GM12878 (cell line): ENCODE data around the gene DAAM1. TPM values are rescaled to one million over a fixed set of nuclear protein-coding genes. Genes with fewer than 3 reads are reported as not detected.

Source experiments
- BACH1 ChIP-seq: fragments of 450-650 bp; IDR thresholded peaks from 2 replicates; pipeline ENCODE4 v1.6.1; 2017; ENCODE audit warnings: mild to moderate bottlenecking, borderline replicate concordance
- BMI1 ChIP-seq: fragments of 450-650 bp; IDR thresholded peaks from 2 replicates; pipeline ENCODE4 v1.6.1; 2016; ENCODE audit warnings: mild to moderate bottlenecking, moderate library complexity, borderline replicate concordance
- CREB1 ChIP-seq: IDR thresholded peaks from 2 replicates; pipeline ENCODE4 v1.6.1; 2012; ENCODE audit warnings: low read depth, mild to moderate bottlenecking, inconsistent platforms
- DPF2 ChIP-seq: fragments of 450-650 bp; IDR thresholded peaks from 2 replicates; pipeline ENCODE4 v1.6.1; 2017; ENCODE audit warnings: mild to moderate bottlenecking
- EZH2 ChIP-seq: IDR thresholded peaks from 2 replicates; pipeline ENCODE4 v1.6.1; 2012; ENCODE audit warnings: low read depth, mild to moderate bottlenecking, control low read depth, inconsistent platforms, low read length, borderline replicate concordance; ENCODE audit not compliant: control insufficient read depth
- FOXK2 ChIP-seq: fragments of 450-650 bp; IDR thresholded peaks from 2 replicates; pipeline ENCODE4 v1.6.1; 2017; ENCODE audit warnings: mild to moderate bottlenecking, moderate library complexity
- HDGF ChIP-seq: fragments of 450-650 bp; IDR thresholded peaks from 2 replicates; pipeline ENCODE4 v1.6.1; 2016; ENCODE audit warnings: antibody characterized with exemption
- JUND ChIP-seq: IDR thresholded peaks from 2 replicates; pipeline ENCODE4 v1.6.1; 2012; ENCODE audit warnings: low read depth, mild to moderate bottlenecking, low read length, improper control_type of control experiment, moderate library complexity
- PBX3 ChIP-seq: IDR thresholded peaks from 2 replicates; pipeline ENCODE4 v1.6.1; 2011; ENCODE audit warnings: mild to moderate bottlenecking, low read depth, low read length, moderate library complexity; ENCODE audit not compliant: insufficient replicate concordance
- POLR2A ChIP-seq: IDR thresholded peaks from 2 replicates; pipeline ENCODE4 v1.6.1; 2011; ENCODE audit warnings: low read depth, mild to moderate bottlenecking, low read length
- POU2F2 ChIP-seq: IDR thresholded peaks from 3 replicates; pipeline ENCODE4 v1.6.1; 2011; ENCODE audit warnings: low read depth, mild to moderate bottlenecking, low read length, borderline replicate concordance
- RB1 ChIP-seq: fragments of 450-650 bp; formaldehyde crosslinking; IDR thresholded peaks from 2 replicates; pipeline ENCODE4 v1.6.1; 2017; ENCODE audit warnings: mild to moderate bottlenecking, borderline replicate concordance
- RELA ChIP-seq: fragments of 450-650 bp; IDR thresholded peaks from 2 replicates; pipeline ENCODE4 v1.8.0; 2014; ENCODE audit warnings: borderline replicate concordance; ENCODE audit not compliant: partially characterized antibody
- REST ChIP-seq: IDR thresholded peaks from 2 replicates; pipeline ENCODE4 v1.6.1; 2012; ENCODE audit warnings: mild to moderate bottlenecking, low read depth, low read length
- SMAD5 ChIP-seq: IDR thresholded peaks from 2 replicates; pipeline ENCODE4 v1.6.1; 2016; ENCODE audit warnings: antibody characterized with exemption, low read depth
- SREBF1 ChIP-seq: IDR thresholded peaks from 2 replicates; pipeline ENCODE4 v1.6.1; 2012; ENCODE audit warnings: mild to moderate bottlenecking, low read length
- SREBF2 ChIP-seq: IDR thresholded peaks from 2 replicates; pipeline ENCODE4 v1.6.1; 2012; ENCODE audit warnings: mild to moderate bottlenecking, low read length
- STAT1 ChIP-seq: fragments of 450-650 bp; conservative IDR thresholded peaks from 2 replicates; pipeline ENCODE4 v1.6.1; 2014; ENCODE audit warnings: antibody characterized with exemption, mild to moderate bottlenecking
- SUZ12 ChIP-seq: fragments of 200-600 bp; sonication (generic); IDR thresholded peaks from one replicate; pipeline ENCODE4 v1.6.1; 2018; ENCODE audit warnings: antibody characterized with exemption, mild to moderate bottlenecking; ENCODE audit not compliant: unreplicated experiment
- TAF1 ChIP-seq: IDR thresholded peaks from 2 replicates; pipeline ENCODE4 v1.6.1; 2011; ENCODE audit warnings: mild to moderate bottlenecking, low read depth, low read length, borderline replicate concordance
- TBL1XR1 ChIP-seq: IDR thresholded peaks from 2 replicates; pipeline ENCODE4 v1.6.1; 2012; ENCODE audit warnings: low read depth, low read length, improper control_type of control experiment
- YY1 ChIP-seq: IDR thresholded peaks from 2 replicates; pipeline ENCODE4 v1.6.1; 2011; ENCODE audit warnings: low read depth, mild to moderate bottlenecking, low read length
- ZNF217 ChIP-seq: fragments of 450-650 bp; IDR thresholded peaks from 2 replicates; pipeline ENCODE4 v1.6.1; 2017; ENCODE audit warnings: antibody characterized with exemption, mild to moderate bottlenecking
- polyA plus RNA-seq, 11 experiments: library from polyadenylated mRNA; depleted of rRNA in 4 of 11; unstranded in 6 of 11; stranded (reverse) in 5 of 11; fragments of >200 nt; fragmentation: Nextera tagmentation in 4 of 11; fragmentation: Illumina TruSeq in 1 of 11; extraction: Ambion mirVana in 4 of 11; extraction: Trizol in 1 of 11; gene quantifications; 1 replicate in 1 of 11; 2 replicates in 10 of 11; pipeline versions ENCODE4 v1.2.1 to v1.2.3, GENCODE V29; 2011 to 2016; ENCODE audit warnings: inconsistent platforms in 2 of 11, missing spikeins in 2 of 11, low read depth in 1 of 11
- total RNA-seq, 4 experiments: library from RNA; depleted of rRNA in 3 of 4; stranded (reverse); fragments of >200 nt in 3 of 4; fragmentation: Illumina TruSeq in 1 of 4; extraction: Trizol in 1 of 4; gene quantifications; 2 replicates each; pipeline versions ENCODE4 v1.2.1 to v1.2.3, GENCODE V29; 2013 to 2021
- TF ChIP-seq, protein P1 (sequence below): fragments of 450-650 bp; conservative IDR thresholded peaks from 2 replicates; pipeline ENCODE4 v1.6.1; 2017; ENCODE audit warnings: mild to moderate bottlenecking, moderate library complexity
- TF ChIP-seq, protein P2 (sequence below), 3 experiments: IDR thresholded peaks in 2 of 3; conservative IDR thresholded peaks in 1 of 3; 2 replicates each; pipeline ENCODE4 v1.5.1; 2011; ENCODE audit warnings: low read depth in 3 of 3, low read length in 3 of 3, mild to moderate bottlenecking in 3 of 3, control low read depth in 2 of 3, moderate library complexity in 2 of 3, inconsistent platforms in 1 of 3, mixed read lengths in 1 of 3; ENCODE audit not compliant: control insufficient read depth in 2 of 3, insufficient read depth in 1 of 3; ENCODE audit errors: extremely low read depth in 1 of 3

DAAM1 gene
- total and polyA plus RNA-seq, 10 of the 15 experiments (the other 5 are each of a cell fraction or from before 2014, with no cell fraction given): 13.8 to 32.4 (median 24.2) TPM

DNA sequence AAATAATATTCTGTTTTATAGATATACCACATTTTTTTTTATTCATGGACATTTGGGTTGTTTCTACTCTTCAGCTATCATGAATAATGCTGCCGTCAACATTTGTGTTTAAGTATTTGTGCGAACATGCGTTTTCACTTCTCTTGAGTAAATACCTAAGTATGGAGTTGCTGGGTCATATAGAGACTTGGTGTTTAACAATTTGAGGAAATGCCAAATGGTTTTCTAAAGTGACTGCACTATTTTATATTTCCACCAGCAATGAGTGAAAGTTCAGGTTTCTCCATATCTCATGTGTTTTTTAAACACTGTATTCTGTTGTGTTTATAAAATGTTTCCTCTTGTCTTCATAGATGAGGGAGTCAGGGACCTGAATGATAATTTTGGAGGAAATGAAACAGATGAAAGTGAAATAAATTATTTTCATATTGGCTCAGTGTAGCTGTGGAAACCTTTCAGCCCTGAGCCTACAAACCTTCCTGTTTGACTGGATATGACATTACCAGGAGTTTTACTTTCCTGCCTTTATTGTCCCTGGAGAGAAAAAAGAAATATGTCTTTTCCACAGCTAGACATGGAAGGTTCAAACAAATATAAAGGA lies 26.3 kb downstream of the DAAM1 start (continued):
- TF ChIP-seq REST (no peak), PBX3 (no peak), CREB1 (no peak), ZNF217 (0 out of 2 replicates have a peak, but pooled peaks have one; percentile 23), STAT1 (no peak), RELA (no peak), SUZ12 (no peak), YY1 (no peak), EZH2 (no peak), SREBF2 (no peak), BACH1 (no peak), HDGF (no peak), POLR2A (no peak), DPF2 (no peak), RB1 (no peak), FOXK2 (no peak), SMAD5 (no peak), BMI1 (no peak), POU2F2 (no peak), SREBF1 (no peak), TBL1XR1 (no peak), JUND (no peak), TAF1 (no peak)
- TF ChIP-seq, protein P1, sequence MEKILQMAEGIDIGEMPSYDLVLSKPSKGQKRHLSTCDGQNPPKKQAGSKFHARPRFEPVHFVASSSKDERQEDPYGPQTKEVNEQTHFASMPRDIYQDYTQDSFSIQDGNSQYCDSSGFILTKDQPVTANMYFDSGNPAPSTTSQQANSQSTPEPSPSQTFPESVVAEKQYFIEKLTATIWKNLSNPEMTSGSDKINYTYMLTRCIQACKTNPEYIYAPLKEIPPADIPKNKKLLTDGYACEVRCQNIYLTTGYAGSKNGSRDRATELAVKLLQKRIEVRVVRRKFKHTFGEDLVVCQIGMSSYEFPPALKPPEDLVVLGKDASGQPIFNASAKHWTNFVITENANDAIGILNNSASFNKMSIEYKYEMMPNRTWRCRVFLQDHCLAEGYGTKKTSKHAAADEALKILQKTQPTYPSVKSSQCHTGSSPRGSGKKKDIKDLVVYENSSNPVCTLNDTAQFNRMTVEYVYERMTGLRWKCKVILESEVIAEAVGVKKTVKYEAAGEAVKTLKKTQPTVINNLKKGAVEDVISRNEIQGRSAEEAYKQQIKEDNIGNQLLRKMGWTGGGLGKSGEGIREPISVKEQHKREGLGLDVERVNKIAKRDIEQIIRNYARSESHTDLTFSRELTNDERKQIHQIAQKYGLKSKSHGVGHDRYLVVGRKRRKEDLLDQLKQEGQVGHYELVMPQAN: no peak
- TF ChIP-seq, protein P2, sequence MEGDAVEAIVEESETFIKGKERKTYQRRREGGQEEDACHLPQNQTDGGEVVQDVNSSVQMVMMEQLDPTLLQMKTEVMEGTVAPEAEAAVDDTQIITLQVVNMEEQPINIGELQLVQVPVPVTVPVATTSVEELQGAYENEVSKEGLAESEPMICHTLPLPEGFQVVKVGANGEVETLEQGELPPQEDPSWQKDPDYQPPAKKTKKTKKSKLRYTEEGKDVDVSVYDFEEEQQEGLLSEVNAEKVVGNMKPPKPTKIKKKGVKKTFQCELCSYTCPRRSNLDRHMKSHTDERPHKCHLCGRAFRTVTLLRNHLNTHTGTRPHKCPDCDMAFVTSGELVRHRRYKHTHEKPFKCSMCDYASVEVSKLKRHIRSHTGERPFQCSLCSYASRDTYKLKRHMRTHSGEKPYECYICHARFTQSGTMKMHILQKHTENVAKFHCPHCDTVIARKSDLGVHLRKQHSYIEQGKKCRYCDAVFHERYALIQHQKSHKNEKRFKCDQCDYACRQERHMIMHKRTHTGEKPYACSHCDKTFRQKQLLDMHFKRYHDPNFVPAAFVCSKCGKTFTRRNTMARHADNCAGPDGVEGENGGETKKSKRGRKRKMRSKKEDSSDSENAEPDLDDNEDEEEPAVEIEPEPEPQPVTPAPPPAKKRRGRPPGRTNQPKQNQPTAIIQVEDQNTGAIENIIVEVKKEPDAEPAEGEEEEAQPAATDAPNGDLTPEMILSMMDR (IDR thresholded peaks at IDR 0.05 in 2 of 3, conservative IDR thresholded peaks at IDR 0.05 in 1 of 3; ENCODE audit: control insufficient read depth in 2 of 3, extremely low read depth in 1 of 3, insufficient read depth in 1 of 3, low read depth in 3 of 3, low read length in 3 of 3): no peak
